GM12873 (cell line): Measurements from ENCODE around the gene NRXN3.

Experiments
- TF ChIP-seq, protein P1 (sequence below): IDR thresholded peaks from 2 replicates; pipeline ENCODE4 v1.5.1; 2012; ENCODE audit warnings: low read depth, mild to moderate bottlenecking, moderate library complexity, low read length, control low read depth; ENCODE audit not compliant: insufficient read depth; ENCODE audit errors: missing control alignments

Gene NRXN3

GRCh38 chr14:79251278-79251677, 1081.1 kb downstream of the NRXN3 start:
- TF ChIP-seq, protein P1, sequence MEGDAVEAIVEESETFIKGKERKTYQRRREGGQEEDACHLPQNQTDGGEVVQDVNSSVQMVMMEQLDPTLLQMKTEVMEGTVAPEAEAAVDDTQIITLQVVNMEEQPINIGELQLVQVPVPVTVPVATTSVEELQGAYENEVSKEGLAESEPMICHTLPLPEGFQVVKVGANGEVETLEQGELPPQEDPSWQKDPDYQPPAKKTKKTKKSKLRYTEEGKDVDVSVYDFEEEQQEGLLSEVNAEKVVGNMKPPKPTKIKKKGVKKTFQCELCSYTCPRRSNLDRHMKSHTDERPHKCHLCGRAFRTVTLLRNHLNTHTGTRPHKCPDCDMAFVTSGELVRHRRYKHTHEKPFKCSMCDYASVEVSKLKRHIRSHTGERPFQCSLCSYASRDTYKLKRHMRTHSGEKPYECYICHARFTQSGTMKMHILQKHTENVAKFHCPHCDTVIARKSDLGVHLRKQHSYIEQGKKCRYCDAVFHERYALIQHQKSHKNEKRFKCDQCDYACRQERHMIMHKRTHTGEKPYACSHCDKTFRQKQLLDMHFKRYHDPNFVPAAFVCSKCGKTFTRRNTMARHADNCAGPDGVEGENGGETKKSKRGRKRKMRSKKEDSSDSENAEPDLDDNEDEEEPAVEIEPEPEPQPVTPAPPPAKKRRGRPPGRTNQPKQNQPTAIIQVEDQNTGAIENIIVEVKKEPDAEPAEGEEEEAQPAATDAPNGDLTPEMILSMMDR, result no peak

DNA sequence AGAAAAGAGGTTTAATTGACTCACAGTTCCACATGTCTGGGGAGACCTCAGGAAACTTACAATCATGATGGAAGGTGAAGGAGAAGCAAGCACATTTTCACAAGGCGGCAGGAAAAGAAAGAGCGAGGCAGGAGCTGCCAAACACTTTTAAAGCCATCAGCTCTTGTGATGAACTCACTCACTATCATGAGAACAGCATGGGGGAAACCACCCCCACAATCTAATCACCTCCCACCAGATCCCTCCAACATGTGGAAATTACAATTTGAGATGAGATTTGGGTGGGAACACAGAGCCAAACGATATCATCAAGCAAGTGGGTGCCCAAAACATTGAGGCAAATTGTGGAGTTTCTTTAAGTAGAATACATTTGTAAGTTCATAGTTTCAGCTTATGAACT, 1083.4 kb downstream of the NRXN3 start:
- TF ChIP-seq, protein P1, result no peak

GRCh38 chr14:79254069-79254775, 1084.0 kb downstream of the NRXN3 start:
- TF ChIP-seq, protein P1, result no peak

DNA sequence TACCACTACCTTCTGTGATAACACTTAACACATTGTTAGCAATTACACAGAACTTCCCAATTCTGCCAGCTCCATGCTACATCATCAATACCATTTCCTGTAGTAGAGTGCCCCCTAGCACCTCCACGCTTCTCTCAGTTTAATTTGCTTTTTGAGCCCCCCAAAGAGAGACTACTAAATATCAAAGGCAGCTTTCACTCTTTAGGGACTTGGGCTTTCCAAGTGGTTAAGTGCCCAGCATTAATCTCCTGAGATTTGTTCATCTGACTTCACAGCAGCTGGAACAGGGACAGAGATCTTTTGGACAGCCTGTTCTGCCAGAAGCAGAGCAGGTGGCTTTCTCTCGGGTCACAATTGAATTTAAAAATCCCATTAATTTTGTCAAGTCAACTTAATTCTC, 1086.2 kb downstream of the NRXN3 start:
- TF ChIP-seq, protein P1, result no peak

DNA sequence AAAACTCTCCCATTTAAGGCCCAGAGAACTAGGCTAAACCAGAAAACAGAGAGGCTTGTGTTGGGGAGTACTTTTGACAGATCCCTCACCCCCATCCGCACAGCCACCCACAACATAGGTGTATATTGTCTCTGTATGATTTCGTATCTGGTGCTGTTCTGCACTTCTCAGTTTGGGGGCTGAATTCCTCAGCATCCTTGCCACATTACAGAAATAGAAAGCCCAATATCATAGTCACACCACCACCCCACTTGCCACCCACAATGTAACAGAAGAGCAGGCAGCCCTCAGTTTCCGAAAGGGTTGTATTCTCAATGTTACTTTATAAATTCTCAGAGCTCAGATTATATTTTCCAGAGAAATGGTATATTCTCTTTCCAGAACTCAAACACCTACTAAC, 1090.2 kb downstream of the NRXN3 start:
- TF ChIP-seq, protein P1, result no peak

DNA sequence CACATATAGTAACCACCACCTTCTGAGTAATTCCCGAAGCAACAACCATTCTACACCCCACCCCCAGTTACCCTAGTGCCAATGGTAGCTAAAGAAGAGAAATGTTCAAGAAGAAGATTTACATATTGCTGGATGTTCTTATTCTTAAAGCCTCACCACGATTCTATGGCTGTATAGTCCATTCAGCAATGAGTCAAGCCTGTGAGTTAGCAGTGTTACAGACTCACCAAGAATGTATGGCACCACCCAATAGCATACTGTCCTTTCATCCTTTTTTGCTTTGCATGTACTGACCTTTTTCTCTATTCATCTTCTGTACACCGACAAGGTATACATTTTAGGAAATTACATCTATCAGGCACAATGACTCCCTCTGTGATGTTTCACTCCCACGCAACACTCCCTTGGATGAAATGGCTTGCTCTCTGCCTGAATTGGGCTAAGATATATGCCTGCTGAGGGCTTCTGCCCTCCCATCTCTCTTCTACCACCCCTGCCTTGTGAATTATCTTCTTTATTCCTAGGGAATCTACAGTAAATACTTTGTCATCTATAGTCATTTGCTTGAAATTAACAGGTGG, 1095.3 kb downstream of the NRXN3 start:
- TF ChIP-seq, protein P1, result no peak

GRCh38 chr14:79270361-79270760, 1100.2 kb downstream of the NRXN3 start:
- TF ChIP-seq, protein P1, result no peak
